Thoracic aorta (tissue), 2 donors: ENCODE data around the gene ZNF646. TPM values are rescaled to one million over a fixed set of nuclear protein-coding genes. Genes with fewer than 3 reads are reported as not detected.

Source experiments
- ATAC-seq: fragments of 150-250 bp; one replicate; pipeline ENCODE4 v1.8.0; 2017; ENCODE audit warnings: low read depth; ENCODE audit not compliant: insufficient number of reproducible peaks, low FRiP score
- DNase-seq: peaks from one replicate; pipeline ENCODE4 v3.0.0-alpha.2; 2020; ENCODE audit warnings: low spot score
- H3K27ac ChIP-seq, 2 donors: fragments of 200-600 bp; sonication (generic); 1 replicate in 1 of 2; 2 replicates in 1 of 2; pipeline ENCODE4 v1.5.1; 2016; ENCODE audit warnings: mild to moderate bottlenecking in 2 of 2, moderate library complexity in 2 of 2
- H3K27me3 ChIP-seq: fragments of 200-600 bp; sonication (generic); replicated peaks from 2 replicates; pipeline ENCODE4 v1.6.0; 2016; ENCODE audit warnings: mild to moderate bottlenecking; ENCODE audit not compliant: insufficient read depth
- H3K36me3 ChIP-seq: fragments of 200-600 bp; sonication (generic); one replicate; pipeline ENCODE4 v1.5.1; 2016
- H3K4me1 ChIP-seq, 2 donors: fragments of 200-600 bp; sonication (generic); 1 replicate in 1 of 2; 2 replicates in 1 of 2; pipeline versions ENCODE4 v1.5.1 to v1.6.0; 2016; ENCODE audit warnings: low read depth in 2 of 2, mild to moderate bottlenecking in 1 of 2; ENCODE audit not compliant: control insufficient read depth in 1 of 2
- H3K4me3 ChIP-seq: fragments of 200-600 bp; sonication (generic); 2 replicates; pipeline ENCODE4 v1.5.1; 2016; ENCODE audit warnings: mild to moderate bottlenecking
- H3K9me3 ChIP-seq: fragments of 200-600 bp; sonication (generic); 2 replicates; pipeline ENCODE4 v1.5.1; 2016
- CTCF ChIP-seq: fragments of 200-600 bp; sonication (generic); IDR thresholded peaks from one replicate; pipeline ENCODE4 v1.5.1; 2019; ENCODE audit warnings: antibody characterized with exemption
- total RNA-seq, 2 donors: library from RNA; depleted of rRNA; stranded (reverse); fragments of >200 nt; gene quantifications; one replicate each; pipeline versions ENCODE4 v1.1.0 to v1.2.3, GENCODE V29; 2016

Gene ZNF646
- total RNA-seq, 2 donors from 2014 or later, result 10.2 to 17.9 TPM

- ATAC-seq (no peak), DNase-seq (no peak)
- no peak overlapping the region for H3K4me3 ChIP-seq
- no peaks in the 10 kb centered on the region for H3K9me3 ChIP-seq
- H3K4me1 ChIP-seq, result peaks cover 13 to 35% of the 10 kb centered on the region in 2 donors
- H3K36me3 ChIP-seq, result peaks cover 29% of the 10 kb centered on the region
- no peaks in the 10 kb centered on the region for H3K27me3 ChIP-seq
- TF ChIP-seq CTCF, result no peak
- H3K27ac ChIP-seq, result peak overlapping the region in 1 of 2 donors; percentile 91
These were observed 35.4 kb downstream of the ZNF646 start for GRCh38 chr16:31109622-31110021.

- Histone ChIP-seq H3K36me3 (peaks cover 29% of the 10 kb centered on the region), H3K9me3 (no peaks in the 10 kb centered on the region), H3K4me1 (peaks cover 13 to 35% of the 10 kb centered on the region in 2 donors), H3K27ac (no peak overlapping the region), H3K4me3 (no peak overlapping the region), H3K27me3 (no peaks in the 10 kb centered on the region)
- ATAC-seq, result no peak
- no peak for TF ChIP-seq CTCF
- DNase-seq, result no peak
These were observed 36.1 kb downstream of the ZNF646 start for GRCh38 chr16:31110106-31111034.

- H3K4me1 ChIP-seq, result peaks cover 10 to 35% of the 10 kb centered on the region in 2 donors
- TF ChIP-seq CTCF, result no peak
- no peaks in the 10 kb centered on the region for H3K9me3 ChIP-seq
- H3K27ac ChIP-seq, result peak overlapping the region in 1 of 2 donors; percentile 45
- no peak for ATAC-seq
- H3K4me3 ChIP-seq, result no peak overlapping the region
- H3K36me3 ChIP-seq, result peaks cover 29% of the 10 kb centered on the region
- no peak for DNase-seq
- no peaks in the 10 kb centered on the region for H3K27me3 ChIP-seq
These were observed 37.8 kb downstream of the ZNF646 start for GRCh38 chr16:31111881-31112466.

- Histone ChIP-seq H3K36me3 (peaks cover 29% of the 10 kb centered on the region), H3K27me3 (no peaks in the 10 kb centered on the region), H3K27ac (peak overlapping the region in 1 of 2 donors; percentile 45), H3K4me3 (no peak overlapping the region), H3K4me1 (peaks cover 8 to 35% of the 10 kb centered on the region in 2 donors), H3K9me3 (no peaks in the 10 kb centered on the region)
- DNase-seq (no peak), ATAC-seq (no peak)
- TF ChIP-seq CTCF, result no peak
These were observed 38.5 kb downstream of the ZNF646 start for GRCh38 chr16:31112711-31113110.
